KMS-11 (cell line): ENCODE measurements around the gene RABGAP1.

ENCODE experiments used
- H2AFZ ChIP-seq: fragments of 200-600 bp; sonication (generic); 2 replicates; pipeline ENCODE4 v1.6.1; 2016; ENCODE audit warnings: antibody characterized with exemption, mixed run types, low read depth
- H3K27ac ChIP-seq: fragments of 200-600 bp; sonication (generic); 2 replicates; pipeline ENCODE4 v1.6.1; 2016; ENCODE audit warnings: mild to moderate bottlenecking, mixed run types
- H3K27me3 ChIP-seq: fragments of 200-600 bp; sonication (generic); 2 replicates; pipeline ENCODE4 v1.6.1; 2017; ENCODE audit warnings: mild to moderate bottlenecking, low read depth, mixed run types, moderate library complexity; ENCODE audit not compliant: insufficient read depth
- H3K36me3 ChIP-seq: fragments of 200-600 bp; sonication (generic); 2 replicates; pipeline ENCODE4 v1.6.1; 2017; ENCODE audit warnings: mild to moderate bottlenecking, mixed run types; ENCODE audit not compliant: insufficient read depth
- H3K4me1 ChIP-seq: fragments of 200-600 bp; sonication (generic); 2 replicates; pipeline ENCODE4 v1.6.1; 2016; ENCODE audit warnings: mild to moderate bottlenecking, low read depth, mixed run types; ENCODE audit not compliant: poor library complexity, severe bottlenecking
- H3K4me2 ChIP-seq: fragments of 200-600 bp; sonication (generic); 2 replicates; pipeline ENCODE4 v1.7.0; 2016; ENCODE audit warnings: mild to moderate bottlenecking, mixed run types
- H3K4me3 ChIP-seq: fragments of 200-600 bp; sonication (generic); IDR thresholded peaks from 2 replicates; pipeline ENCODE4 v1.6.1; 2017; ENCODE audit warnings: low read depth, low read length, mixed read lengths; ENCODE audit not compliant: insufficient read depth
- H3K79me2 ChIP-seq: fragments of 200-600 bp; sonication (generic); 2 replicates; pipeline ENCODE4 v1.6.1; 2016; ENCODE audit warnings: low read depth, mixed run types; ENCODE audit not compliant: insufficient read depth
- H3K9ac ChIP-seq: fragments of 200-600 bp; sonication (generic); 2 replicates; pipeline ENCODE4 v1.6.1; 2016; ENCODE audit warnings: mild to moderate bottlenecking, mixed run types
- H4K20me1 ChIP-seq: fragments of 200-600 bp; sonication (generic); 2 replicates; pipeline ENCODE4 v1.6.1; 2016; ENCODE audit warnings: mild to moderate bottlenecking, mixed run types; ENCODE audit not compliant: insufficient read depth
- CTCF ChIP-seq: fragments of 200-600 bp; sonication (generic); conservative IDR thresholded peaks from 2 replicates; pipeline ENCODE4 v1.6.1; 2017; ENCODE audit warnings: low read depth, mild to moderate bottlenecking, antibody characterized with exemption, low read length, moderate library complexity, mixed read lengths

RABGAP1 gene

DNA sequence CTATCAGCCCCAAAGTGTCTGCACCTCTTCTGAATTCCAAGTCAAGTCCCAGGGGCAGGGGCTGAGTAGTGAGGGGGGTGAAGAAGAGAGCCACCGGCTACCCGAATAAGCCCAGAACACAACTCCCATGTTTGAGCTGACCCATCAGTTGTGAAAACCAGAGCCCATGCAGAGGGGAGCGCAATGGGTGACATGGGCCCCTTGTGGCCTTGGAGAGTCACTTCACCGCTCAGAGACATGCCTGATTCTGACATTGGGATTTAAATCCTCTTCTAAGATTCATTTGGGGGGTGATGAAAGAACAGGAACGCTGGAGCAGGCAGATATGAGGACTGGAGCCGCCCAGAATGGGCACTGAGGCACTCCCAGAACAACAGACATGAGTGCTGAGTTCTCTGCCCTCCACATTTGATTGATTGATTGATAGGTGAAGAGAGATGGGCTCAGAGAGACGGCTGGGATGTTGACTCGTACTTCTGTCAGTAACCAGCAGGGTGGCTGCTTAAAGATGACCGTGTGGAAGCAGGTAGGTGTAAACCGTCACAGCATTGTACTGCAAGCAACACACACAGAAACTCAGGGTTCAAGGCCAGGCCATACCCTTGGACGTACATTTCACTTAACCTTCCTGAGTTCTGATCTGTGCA, 166.9 kb downstream of the RABGAP1 start:
- TF ChIP-seq CTCF, result no peak
- H3K36me3 ChIP-seq, result no peaks in the 10 kb centered on the region
- H3K4me1 ChIP-seq, result no peaks in the 10 kb centered on the region
- H3K9ac ChIP-seq, result no peak overlapping the region
- H4K20me1 ChIP-seq, result no peaks in the 10 kb centered on the region
- no peaks in the 10 kb centered on the region for H3K79me2 ChIP-seq
- H3K27me3 ChIP-seq, result no peaks in the 10 kb centered on the region
- no peak overlapping the region for H2AFZ ChIP-seq
- no peak overlapping the region for H3K4me2 ChIP-seq
- no peak overlapping the region for H3K27ac ChIP-seq
- H3K4me3 ChIP-seq, result no peak overlapping the region

DNA sequence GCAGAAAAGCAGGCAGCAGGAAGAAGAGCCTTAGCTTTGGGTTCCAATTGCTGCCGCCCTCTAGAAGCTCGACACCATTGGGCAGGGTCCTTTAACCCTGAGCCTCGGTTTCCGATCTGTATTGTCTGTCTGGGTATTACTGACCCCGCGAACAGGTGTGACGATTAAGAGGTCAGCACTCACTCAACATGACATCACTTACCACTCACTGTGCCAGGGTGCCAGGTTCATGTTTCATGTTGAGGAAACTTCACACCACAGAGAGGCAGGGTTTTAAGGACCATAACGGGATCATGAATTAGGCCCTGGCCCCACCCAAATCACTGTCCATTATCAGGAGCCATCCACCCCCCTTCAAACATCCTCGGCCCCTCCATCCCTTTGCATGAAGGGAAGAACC, 168.2 kb downstream of the RABGAP1 start:
- no peak overlapping the region for H3K9ac ChIP-seq
- H3K36me3 ChIP-seq, result no peaks in the 10 kb centered on the region
- no peak overlapping the region for H3K4me3 ChIP-seq
- no peaks in the 10 kb centered on the region for H3K4me1 ChIP-seq
- no peaks in the 10 kb centered on the region for H3K27me3 ChIP-seq
- no peaks in the 10 kb centered on the region for H4K20me1 ChIP-seq
- no peak overlapping the region for H2AFZ ChIP-seq
- H3K4me2 ChIP-seq, result no peak overlapping the region
- H3K27ac ChIP-seq, result no peak overlapping the region
- no peaks in the 10 kb centered on the region for H3K79me2 ChIP-seq
- no peak for TF ChIP-seq CTCF

DNA sequence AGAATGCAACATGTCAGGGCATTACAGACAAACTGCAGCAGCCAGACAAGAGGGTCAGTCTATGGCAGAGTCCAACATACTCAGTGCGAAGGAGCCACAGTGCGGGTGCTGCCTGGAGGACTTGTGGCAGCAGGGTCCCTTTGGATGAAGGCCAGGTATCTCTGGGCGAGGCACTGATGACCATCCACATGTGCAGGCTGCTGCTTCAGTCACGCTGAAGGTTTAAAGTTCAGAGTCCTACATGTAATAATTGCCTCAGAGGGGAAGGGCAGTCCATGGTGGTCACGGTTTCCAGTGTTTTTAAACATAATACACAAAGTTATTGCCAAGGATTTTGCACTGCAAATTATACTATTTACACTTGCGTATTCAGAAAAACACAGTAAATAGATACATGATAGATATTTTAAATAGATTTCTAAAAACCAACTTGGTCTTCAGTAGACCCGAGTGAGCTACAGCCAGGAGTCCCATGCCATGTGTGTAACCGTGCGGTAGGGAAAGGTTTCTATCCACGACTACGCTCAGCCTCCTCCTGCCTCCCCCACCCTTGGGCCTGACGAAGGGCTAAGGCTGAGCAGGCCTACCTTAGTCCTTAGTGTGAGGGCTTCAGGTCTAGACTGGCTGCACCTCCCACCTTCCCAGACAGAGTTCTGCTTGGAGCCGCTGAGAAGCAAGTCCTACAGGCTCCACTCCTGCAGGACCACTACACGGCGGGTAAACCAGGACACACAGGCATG, 168.9 kb downstream of the RABGAP1 start:
- Histone ChIP-seq H4K20me1 (no peaks in the 10 kb centered on the region), H3K79me2 (no peaks in the 10 kb centered on the region), H3K27me3 (no peaks in the 10 kb centered on the region), H3K27ac (no peak overlapping the region), H3K4me3 (no peak overlapping the region), H3K4me1 (no peaks in the 10 kb centered on the region), H3K9ac (no peak overlapping the region), H2AFZ (no peak overlapping the region), H3K36me3 (no peaks in the 10 kb centered on the region), H3K4me2 (no peak overlapping the region)
- no peak for TF ChIP-seq CTCF

- H4K20me1 ChIP-seq, result no peaks in the 10 kb centered on the region
- H3K27ac ChIP-seq, result no peak overlapping the region
- H2AFZ ChIP-seq, result no peak overlapping the region
- no peak overlapping the region for H3K4me3 ChIP-seq
- no peaks in the 10 kb centered on the region for H3K79me2 ChIP-seq
- H3K4me1 ChIP-seq, result no peaks in the 10 kb centered on the region
- H3K27me3 ChIP-seq, result no peaks in the 10 kb centered on the region
- no peak overlapping the region for H3K9ac ChIP-seq
- H3K4me2 ChIP-seq, result no peak overlapping the region
- no peaks in the 10 kb centered on the region for H3K36me3 ChIP-seq
- no peak for TF ChIP-seq CTCF
Observed at GRCh38 chr9:123111427-123112014, 170.7 kb downstream of the RABGAP1 start.
